GM23338 (cell line): ENCODE data around the gene OPRL1. TPM values are rescaled to one million over a fixed set of nuclear protein-coding genes. Genes with fewer than 3 reads are reported as not detected.

ENCODE experiments used
- ATAC-seq: fragments of 200-7000 bp; cut with Tn5 transposase; 3 replicates; pipeline ENCODE4 v1.9.1; 2020
- DNase-seq: peaks from one replicate; pipeline ENCODE4 v3.0.0-alpha.2; 2015; ENCODE audit warnings: low spot score
- H2AFZ ChIP-seq: fragments of 200-600 bp; sonication (generic); 2 replicates; pipeline ENCODE4 v1.8.0; 2016; ENCODE audit warnings: antibody characterized with exemption, mild to moderate bottlenecking, moderate library complexity
- H3F3A ChIP-seq: fragments of 200-600 bp; sonication (generic); replicated peaks from 2 replicates; pipeline ENCODE4 v1.8.0; 2017; ENCODE audit warnings: antibody characterized with exemption, mixed run types, low read depth
- H3K27ac ChIP-seq: fragments of 200-600 bp; sonication (generic); 2 replicates; pipeline ENCODE4 v1.6.1; 2016; ENCODE audit warnings: low read depth
- H3K27me3 ChIP-seq: fragments of 200-600 bp; sonication (generic); 2 replicates; pipeline ENCODE4 v1.8.0; 2016; ENCODE audit warnings: mild to moderate bottlenecking, mixed run types, moderate library complexity; ENCODE audit not compliant: insufficient read depth
- H3K36me3 ChIP-seq: fragments of 200-600 bp; sonication (generic); 2 replicates; pipeline ENCODE4 v1.8.0; 2016; ENCODE audit warnings: mild to moderate bottlenecking; ENCODE audit not compliant: insufficient read depth
- H3K4me1 ChIP-seq: fragments of 200-600 bp; sonication (generic); 2 replicates; pipeline ENCODE4 v1.8.0; 2016; ENCODE audit warnings: mild to moderate bottlenecking, moderate library complexity; ENCODE audit not compliant: insufficient read depth
- H3K4me2 ChIP-seq: fragments of 200-600 bp; sonication (generic); 2 replicates; pipeline ENCODE4 v1.7.1; 2017; ENCODE audit warnings: mixed run types
- H3K4me3 ChIP-seq: fragments of 200-600 bp; sonication (generic); 2 replicates; pipeline ENCODE4 v1.6.1; 2016; ENCODE audit warnings: mixed run types
- H3K79me2 ChIP-seq: fragments of 200-600 bp; sonication (generic); replicated peaks from 2 replicates; pipeline ENCODE4 v1.8.0; 2017; ENCODE audit warnings: mild to moderate bottlenecking; ENCODE audit not compliant: insufficient read depth
- H3K9me2 ChIP-seq: fragments of 200-600 bp; sonication (generic); 2 replicates; pipeline ENCODE4 v1.8.0; 2017; ENCODE audit not compliant: insufficient read depth
- H4K20me1 ChIP-seq: fragments of 200-600 bp; sonication (generic); replicated peaks from 2 replicates; pipeline ENCODE4 v1.8.0; 2017; ENCODE audit warnings: mild to moderate bottlenecking; ENCODE audit not compliant: insufficient read depth
- H3K27ac Mint-ChIP-seq: 2 replicates; pipeline ENCODE4 v1.8.0; 2020; ENCODE audit warnings: inconsistent platforms, mild to moderate bottlenecking, moderate library complexity, mixed read lengths
- H3K27me3 Mint-ChIP-seq: 3 replicates; pipeline ENCODE4 v1.8.0; 2022; ENCODE audit warnings: low read depth, mild to moderate bottlenecking, moderate library complexity, mixed read lengths, inconsistent platforms; ENCODE audit not compliant: insufficient read depth, poor library complexity
- H3K36me3 Mint-ChIP-seq: 3 replicates; pipeline ENCODE4 v1.8.0; 2021; ENCODE audit warnings: low read depth, mild to moderate bottlenecking, inconsistent platforms, moderate library complexity, mixed read lengths
- H3K4me1 Mint-ChIP-seq: 3 replicates; pipeline ENCODE4 v1.8.0; 2020; ENCODE audit warnings: mild to moderate bottlenecking, inconsistent platforms, mixed read lengths
- H3K4me3 Mint-ChIP-seq: 3 replicates; pipeline ENCODE4 v1.8.0; 2021; ENCODE audit warnings: moderate library complexity, mild to moderate bottlenecking, inconsistent platforms, mixed read lengths
- H3K9me3 Mint-ChIP-seq: 3 replicates; pipeline ENCODE4 v1.8.0; 2020; ENCODE audit warnings: moderate library complexity, mild to moderate bottlenecking, inconsistent platforms, mixed read lengths
- CTCF ChIP-seq, 2 experiments: fragments of 200-600 bp in 1 of 2; sonication (generic) in 1 of 2; conservative IDR thresholded peaks; 2 replicates each; pipeline versions ENCODE4 v1.5.1 to v1.6.1; 2016 to 2017; ENCODE audit warnings: antibody characterized with exemption in 2 of 2, low read depth in 2 of 2, mild to moderate bottlenecking in 2 of 2, moderate library complexity in 1 of 2
- ETS1 ChIP-seq: IDR thresholded peaks from 2 replicates; pipeline ENCODE4 v1.6.1; 2016; ENCODE audit warnings: antibody characterized with exemption
- EZH2 ChIP-seq: fragments of 200-600 bp; sonication (generic); IDR thresholded peaks from one replicate; pipeline ENCODE4 v1.8.0; 2017; ENCODE audit warnings: antibody characterized with exemption, mild to moderate bottlenecking, low read depth; ENCODE audit not compliant: unreplicated experiment
- EZH2phosphoT487 ChIP-seq: fragments of 200-600 bp; sonication (generic); IDR thresholded peaks from one replicate; pipeline ENCODE4 v1.8.1; 2018; ENCODE audit warnings: antibody characterized with exemption; ENCODE audit not compliant: unreplicated experiment
- NANOG ChIP-seq: IDR thresholded peaks from 2 replicates; pipeline ENCODE4 v1.6.1; 2016; ENCODE audit warnings: antibody characterized with exemption, borderline replicate concordance
- REST ChIP-seq: IDR thresholded peaks from one replicate; pipeline ENCODE4 v1.6.1; 2018; ENCODE audit warnings: antibody characterized with exemption; ENCODE audit not compliant: unreplicated experiment
- ZNF331 ChIP-seq: fragments of 250-450 bp; sonication (Bioruptor Pico); IDR thresholded peaks from 2 replicates; pipeline ENCODE4 v1.5.0; 2020; ENCODE audit warnings: low read depth, mild to moderate bottlenecking, moderate library complexity
- polyA plus RNA-seq: library from polyadenylated mRNA; unstranded; fragments of >200 nt; fragmentation: Nextera tagmentation; extraction: Ambion mirVana; gene quantifications from 2 replicates; pipeline ENCODE4 v1.2.1, GENCODE V29; 2016
- total RNA-seq: library from RNA; depleted of rRNA; stranded (reverse); fragments of >200 nt; shearing (Covaris generic); gene quantifications from 2 replicates; pipeline ENCODE4 v1.2.3, GENCODE V29; 2014

The OPRL1 gene
- total and polyA plus RNA-seq, 2 experiments from 2014 or later: 0.27 to 1.1 TPM

GRCh38 chr20:64051033-64051452 lies 28.8 kb upstream of the OPRL1 start:
- H3F3A ChIP-seq: 0 out of 2 replicates have a peak, but pooled peaks cover 6% of the 10 kb centered on the region
- peaks cover 11% of the 10 kb centered on the region; the same call in 1 of the 2 replicates for H3K4me1 ChIP-seq
- Mint-ChIP-seq H3K4me1 (peaks cover 25% of the 10 kb centered on the region), H3K27ac (no peak overlapping the region), H3K9me3 (no peaks in the 10 kb centered on the region), H3K27me3 (peaks cover 58% of the 10 kb centered on the region), H3K36me3 (no peaks in the 10 kb centered on the region), H3K4me3 (no peak overlapping the region)
- no peak overlapping the region for H2AFZ ChIP-seq
- TF ChIP-seq ETS1 (no peak), EZH2phosphoT487 (no peak), CTCF (conservative IDR thresholded peaks at IDR 0.05; ENCODE audit: low read depth in 2 of 2) (no peak), REST (no peak)
- no peaks in the 10 kb centered on the region for H3K79me2 ChIP-seq
- peaks cover 44% of the 10 kb centered on the region for H3K27me3 ChIP-seq
- DNase-seq (no peak), ATAC-seq (no peak)
- no peaks in the 10 kb centered on the region for H3K9me2 ChIP-seq
- H4K20me1 ChIP-seq: no peaks in the 10 kb centered on the region
- no peak overlapping the region for H3K4me2 ChIP-seq
- no peak overlapping the region for H3K4me3 ChIP-seq
- no peaks in the 10 kb centered on the region for H3K36me3 ChIP-seq
- no peak overlapping the region for H3K27ac ChIP-seq

- peaks cover 11% of the 10 kb centered on the region; the same call in 1 of the 2 replicates for H3K4me1 ChIP-seq
- H4K20me1 ChIP-seq: no peaks in the 10 kb centered on the region
- H3K4me3 ChIP-seq: no peak overlapping the region
- Mint-ChIP-seq H3K27me3 (peaks cover 51% of the 10 kb centered on the region), H3K36me3 (no peaks in the 10 kb centered on the region), H3K9me3 (no peaks in the 10 kb centered on the region), H3K27ac (no peak overlapping the region), H3K4me1 (peaks cover 20% of the 10 kb centered on the region), H3K4me3 (no peak overlapping the region)
- H3K4me2 ChIP-seq: no peak overlapping the region
- no peak overlapping the region for H2AFZ ChIP-seq
- no peaks in the 10 kb centered on the region for H3K79me2 ChIP-seq
- H3K9me2 ChIP-seq: no peaks in the 10 kb centered on the region
- no peak overlapping the region for H3K27ac ChIP-seq
- H3K36me3 ChIP-seq: no peaks in the 10 kb centered on the region
- no peak for TF ChIP-seq ZNF331
- no peak for TF ChIP-seq EZH2phosphoT487
- TF ChIP-seq EZH2: no peak
- TF ChIP-seq NANOG: no peak
- no peak for TF ChIP-seq CTCF (conservative IDR thresholded peaks at IDR 0.05; ENCODE audit: low read depth in 2 of 2)
- H3F3A ChIP-seq: 0 out of 2 replicates have a peak, but pooled peaks cover 6% of the 10 kb centered on the region
- no peak for DNase-seq
- ATAC-seq: no peak
- peaks cover 37% of the 10 kb centered on the region for H3K27me3 ChIP-seq
Measured at GRCh38 chr20:64051561-64052325, 28.1 kb upstream of the OPRL1 start.
